ENCODE data around the gene IQGAP3. TPM values are rescaled to one million over a fixed set of nuclear protein-coding genes. Genes with fewer than 3 reads are reported as not detected.

IQGAP3 gene
- total RNA-seq, 1 experiment from 2014 or later = 40.5 TPM

DNA sequence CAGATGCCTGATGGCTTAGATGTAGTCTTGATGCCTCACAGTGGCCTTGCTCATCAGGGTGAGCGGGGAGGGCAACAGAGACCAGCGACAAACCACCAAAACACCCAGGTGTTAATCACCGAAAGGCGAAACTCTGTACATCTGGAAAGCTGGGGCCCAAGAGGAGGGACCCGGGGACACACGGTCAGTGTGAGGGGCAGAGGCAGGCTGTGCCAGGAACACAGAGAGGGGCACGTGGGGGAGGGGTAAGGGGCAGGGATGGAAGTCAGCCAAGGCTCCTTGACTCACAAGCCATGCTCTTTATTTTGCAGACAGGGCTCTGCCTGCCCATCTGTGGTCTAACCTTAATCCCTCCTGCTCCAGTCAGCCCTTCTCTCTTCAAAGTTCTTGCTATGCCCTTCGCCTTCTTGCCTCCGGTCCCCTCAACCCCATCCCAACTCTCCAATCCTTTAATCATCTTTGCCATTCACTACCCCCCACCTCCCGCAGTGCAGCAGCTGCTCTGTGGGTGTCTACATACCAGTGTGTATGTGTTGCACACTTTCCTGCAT is 76.1 kb downstream of the IQGAP3 start:
- DNase-seq (ENCODE audit: low read depth) = peak; percentile 21

DNA sequence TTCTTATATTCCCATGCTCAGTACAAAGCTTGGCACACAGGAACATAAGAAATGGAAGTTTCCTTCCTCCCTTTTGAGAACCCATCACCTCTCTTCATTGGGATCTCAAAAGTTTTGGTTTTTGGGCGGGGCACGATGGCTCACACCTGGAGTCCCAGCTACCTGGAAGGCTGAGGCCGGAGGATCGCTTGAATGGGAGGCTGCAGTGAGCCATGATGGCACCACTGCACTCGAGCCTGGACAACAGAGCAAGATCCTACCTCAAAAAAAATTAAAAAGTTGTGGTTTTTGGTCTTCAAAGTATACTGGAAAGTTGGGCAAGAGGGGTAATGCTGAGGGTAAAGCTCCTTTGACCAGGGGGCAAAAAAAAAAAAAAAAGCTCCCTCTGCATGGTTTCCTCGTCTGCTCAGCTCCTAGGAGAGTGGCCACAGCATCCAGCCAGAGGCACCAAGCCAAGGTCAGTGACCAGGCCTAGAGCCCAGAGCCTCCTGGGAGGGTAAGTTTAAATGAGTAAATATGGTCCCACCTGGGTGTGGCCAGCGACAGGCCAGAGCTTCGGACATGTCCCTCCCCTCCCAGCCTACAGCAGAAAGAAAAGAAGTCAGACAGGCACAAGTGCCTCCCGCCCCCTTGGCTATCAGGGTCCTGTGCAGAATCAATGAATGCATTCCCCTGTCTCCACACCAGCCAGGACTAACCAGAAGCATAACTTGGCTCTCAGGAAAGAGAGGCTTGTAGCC is 76.8 kb downstream of the IQGAP3 start:
- DNase-seq (ENCODE audit: low read depth) = no peak

DNA sequence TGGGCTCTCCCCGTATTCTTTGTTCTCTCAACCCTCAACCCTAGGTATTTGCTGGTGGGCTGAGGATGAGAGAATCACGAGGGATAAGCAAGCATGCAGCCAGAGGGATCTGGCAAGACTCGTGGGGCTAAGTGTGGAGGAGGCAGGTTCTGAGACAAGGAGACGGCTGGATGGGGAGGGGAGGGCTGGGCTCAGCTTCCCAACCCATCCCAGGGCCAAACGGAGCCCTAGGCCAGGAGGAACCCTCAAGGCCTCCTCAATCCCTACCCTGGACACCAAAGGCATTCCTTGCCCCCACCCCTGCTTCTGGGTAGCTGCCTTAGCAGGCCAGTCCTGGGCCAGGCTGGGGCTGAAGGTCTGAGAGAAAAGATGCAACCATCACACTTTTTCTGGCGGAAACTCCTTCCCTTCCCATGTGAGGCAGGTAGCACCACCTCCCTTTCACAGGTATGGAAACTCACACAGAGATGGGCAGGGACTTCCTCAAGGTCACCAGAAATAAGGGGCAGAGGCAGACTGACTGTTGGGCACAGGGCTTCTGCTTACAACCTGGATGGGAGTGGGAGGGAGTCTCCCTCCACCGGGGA is 78.0 kb downstream of the IQGAP3 start:
- DNase-seq (ENCODE audit: low read depth) = no peak

DNA sequence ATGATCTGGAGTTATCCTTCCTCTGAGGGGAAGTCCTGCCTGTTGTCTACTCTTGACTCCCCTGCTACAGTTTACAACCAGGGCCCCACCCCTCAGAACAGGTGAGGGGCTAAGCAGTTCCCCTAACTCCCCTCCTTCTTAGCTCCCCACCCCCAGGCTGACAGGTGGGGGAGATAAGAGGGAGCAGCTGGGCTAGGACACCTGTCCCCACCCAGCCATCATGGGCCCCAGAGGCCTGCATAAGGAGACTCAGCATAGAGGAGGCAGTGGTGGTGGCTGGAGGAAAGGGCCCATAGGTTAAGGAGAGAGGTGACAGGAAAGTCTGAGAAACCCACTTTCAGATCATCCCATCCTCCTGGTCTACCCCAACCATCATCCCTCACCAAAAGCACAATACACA is 78.6 kb downstream of the IQGAP3 start:
- DNase-seq (ENCODE audit: low read depth) = no peak

DNA sequence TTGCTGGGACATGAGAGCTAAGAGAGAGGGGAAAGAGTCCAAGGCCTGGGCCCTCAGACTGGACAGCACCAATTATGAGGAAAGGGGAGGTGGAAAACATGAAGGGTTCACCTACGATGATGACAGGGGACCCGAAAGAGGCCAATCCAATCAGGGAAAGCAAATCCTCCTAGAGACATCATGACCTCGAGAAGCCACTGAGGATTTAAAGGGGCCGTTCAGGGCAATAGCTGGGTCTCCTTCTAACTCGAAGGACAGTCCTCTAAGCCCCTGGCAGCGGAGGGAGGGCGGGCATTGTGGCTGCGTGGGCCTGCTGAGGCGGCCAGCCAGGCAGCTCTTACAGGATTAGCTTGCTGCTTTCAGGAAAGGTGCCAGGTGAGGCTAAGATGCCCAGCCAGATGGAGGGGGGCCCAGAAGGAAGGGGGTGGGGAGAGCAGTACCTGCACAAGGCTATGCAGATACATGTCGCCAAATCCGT is 79.2 kb downstream of the IQGAP3 start:
- no peak for DNase-seq (ENCODE audit: low read depth)

DNA sequence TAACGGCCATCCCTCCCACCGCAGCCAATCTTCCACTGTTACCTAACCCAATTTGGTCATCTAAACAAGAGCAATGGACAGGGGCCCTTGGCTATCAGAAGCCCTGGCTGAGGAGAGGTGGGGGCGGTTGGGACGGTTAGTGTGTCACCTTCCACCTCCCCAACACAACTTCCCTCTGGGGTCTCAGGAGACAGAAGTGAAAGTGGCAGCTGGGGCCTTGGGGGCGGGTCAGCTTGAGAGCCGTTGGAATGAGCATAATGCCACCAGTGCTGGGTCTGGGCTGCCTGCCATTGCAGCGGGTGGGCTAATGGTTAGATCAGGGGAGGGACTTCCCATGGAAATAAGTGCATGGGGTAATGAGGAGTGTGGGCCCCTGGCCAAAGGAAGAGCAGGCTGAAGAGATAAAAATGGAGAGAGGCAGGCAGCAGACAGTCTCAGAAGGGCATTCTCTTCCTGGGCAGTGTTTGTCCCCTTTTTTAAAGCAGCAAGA is 79.7 kb downstream of the IQGAP3 start:
- no peak for DNase-seq (ENCODE audit: low read depth)

DNA sequence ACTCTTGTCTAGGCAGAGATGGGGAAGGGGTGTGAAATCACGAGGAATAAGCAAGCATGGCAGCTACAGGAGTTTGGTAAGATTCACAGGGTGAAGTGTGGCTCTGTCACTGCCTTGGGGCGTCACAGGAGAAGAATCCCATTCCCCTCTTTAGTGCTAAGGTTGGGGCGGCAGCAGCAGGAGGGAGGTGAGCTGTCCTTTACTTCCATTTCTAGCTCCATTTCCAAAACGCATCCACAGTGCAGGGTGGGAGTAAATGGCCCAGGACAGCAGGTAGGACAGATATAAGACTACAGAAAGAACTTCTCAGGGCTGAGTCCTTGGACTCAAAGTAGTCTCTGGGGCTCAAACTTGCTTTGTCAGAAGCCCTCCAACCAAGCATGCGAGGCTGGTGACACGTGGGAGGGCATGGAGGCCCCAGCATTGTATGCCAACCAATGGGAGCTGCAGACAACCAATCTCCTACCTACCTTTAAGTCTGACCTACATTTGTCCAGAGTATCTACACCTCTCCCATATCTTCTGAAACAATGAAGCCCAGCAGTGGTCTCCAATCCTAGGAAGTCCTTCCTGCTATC is 80.3 kb downstream of the IQGAP3 start:
- no peak for DNase-seq (ENCODE audit: low read depth)

DNA sequence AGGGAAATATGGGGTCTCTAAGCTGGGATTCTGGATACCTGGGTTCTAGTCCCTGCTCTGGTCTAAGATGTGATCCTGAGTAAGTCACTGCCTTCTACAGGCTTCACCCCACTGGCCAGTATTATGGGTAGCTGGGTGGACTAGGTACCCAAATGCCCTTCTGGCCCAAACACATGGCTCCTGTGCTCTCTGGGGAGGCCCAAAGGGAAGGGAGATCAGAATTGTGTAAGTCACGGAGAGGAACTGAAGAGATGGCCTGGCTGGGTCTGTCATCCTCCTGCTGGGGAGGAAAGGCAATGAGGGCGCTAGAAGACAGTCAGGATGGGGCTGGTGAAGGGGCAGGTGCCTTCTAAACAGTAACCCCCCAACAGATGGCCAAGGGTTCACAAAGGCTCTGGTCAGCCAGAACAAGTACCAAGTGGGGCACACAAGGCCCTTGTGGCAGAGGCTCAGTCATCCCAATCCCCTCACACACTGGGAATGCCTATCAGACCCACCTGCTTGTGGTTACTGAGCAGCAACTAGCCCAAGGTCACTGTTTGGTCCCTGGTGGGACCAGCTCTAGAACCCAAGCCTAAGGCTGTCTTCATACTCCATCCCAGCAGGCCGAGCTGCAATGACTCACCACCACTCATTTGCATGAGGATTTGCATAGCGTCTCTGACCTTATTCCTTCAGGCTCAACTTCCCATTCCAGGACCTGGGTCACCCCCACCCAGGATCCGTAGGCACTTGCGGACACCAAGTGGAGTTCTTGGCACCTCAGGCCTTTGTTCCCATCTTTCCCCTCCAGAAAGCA is 81.0 kb downstream of the IQGAP3 start:
- peak; percentile 19 for DNase-seq (ENCODE audit: low read depth)

DNA sequence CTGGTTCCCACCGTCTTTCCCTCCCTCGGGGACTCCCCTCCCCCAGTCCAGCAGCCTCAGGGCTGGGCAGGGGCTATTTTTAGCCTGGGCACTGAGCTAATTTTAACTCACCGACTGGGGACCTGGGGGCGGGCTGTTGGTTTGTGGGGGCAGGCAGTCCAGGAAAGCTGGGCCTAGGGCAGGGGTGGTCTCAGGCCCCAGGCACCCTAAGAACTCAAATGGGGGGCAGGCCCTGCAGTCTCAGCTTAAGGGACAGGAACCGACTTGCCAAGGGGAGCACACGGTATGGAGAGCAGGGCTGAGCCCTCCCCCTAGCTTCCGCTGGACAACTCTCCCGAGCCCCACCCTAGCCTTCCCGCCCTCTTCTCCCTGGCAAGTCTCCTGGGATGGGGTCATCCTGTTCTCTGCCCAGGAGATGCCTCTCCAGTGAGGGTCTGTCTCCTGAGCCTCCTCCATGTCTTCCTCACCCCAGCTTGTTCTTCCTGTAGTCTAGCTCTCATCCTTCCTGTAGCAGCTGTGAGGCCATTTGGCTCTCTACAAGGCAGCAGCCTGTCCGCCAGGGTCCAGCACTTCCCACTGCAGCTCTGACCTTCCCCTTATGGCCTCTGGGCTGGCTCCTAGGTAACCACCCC is 81.8 kb downstream of the IQGAP3 start:
- DNase-seq (ENCODE audit: low read depth) = no peak

DNA sequence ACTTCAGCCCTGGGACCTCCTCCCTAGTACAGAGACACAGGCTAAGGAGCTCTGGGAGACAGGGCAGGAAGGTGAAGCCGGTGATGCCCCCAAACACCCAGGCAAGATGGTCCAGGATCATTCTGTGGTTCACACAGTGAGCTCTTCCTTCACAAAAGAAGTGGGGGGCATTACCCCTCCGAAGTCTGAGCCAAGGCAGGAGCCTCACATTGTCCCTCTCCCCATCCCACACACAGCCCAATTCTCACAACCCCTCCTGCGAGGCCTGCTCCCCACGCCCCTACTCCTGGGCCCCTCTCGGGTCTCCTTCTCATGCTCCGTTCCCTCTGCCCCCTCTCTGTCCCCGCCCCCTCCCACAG is 82.5 kb downstream of the IQGAP3 start:
- no peak for DNase-seq (ENCODE audit: low read depth)

DNA sequence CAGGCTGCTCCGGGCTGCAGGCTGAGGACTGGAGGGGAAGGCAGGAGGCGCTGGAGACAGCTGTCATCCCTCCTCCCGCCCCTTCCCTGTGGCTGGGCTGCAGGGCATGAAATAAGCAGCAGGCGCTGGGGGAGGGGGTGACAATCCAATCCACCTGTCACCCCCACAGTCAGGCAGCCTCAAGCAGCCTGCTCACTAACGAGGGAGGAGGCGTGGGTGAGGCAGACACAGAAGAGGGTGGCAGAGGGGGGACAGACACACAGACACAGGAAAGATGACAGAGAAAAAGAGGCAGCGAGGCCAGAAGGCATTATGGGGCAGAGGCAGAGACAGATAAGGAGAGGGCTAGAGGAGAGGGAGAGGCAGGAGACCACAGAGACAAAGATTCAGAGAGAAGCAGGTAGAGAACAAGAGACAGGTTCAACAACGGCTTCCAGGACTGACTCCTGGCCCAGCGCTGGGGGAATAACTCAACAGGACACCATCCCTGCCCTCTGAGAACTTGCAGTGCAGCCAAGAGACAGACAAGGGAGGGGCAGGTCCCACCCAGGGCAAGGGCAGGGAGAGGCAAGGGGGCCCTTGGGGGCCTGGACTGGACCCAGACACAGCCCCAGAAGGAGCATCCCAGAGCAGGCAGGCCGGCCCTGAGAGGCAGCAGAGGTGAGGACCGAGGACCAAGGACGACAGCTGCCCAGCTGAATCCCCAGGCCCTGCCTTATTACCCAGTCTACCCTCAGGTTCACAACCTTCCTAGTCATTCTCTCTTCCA is 83.0 kb downstream of the IQGAP3 start:
- DNase-seq (ENCODE audit: low read depth) = no peak

DNA sequence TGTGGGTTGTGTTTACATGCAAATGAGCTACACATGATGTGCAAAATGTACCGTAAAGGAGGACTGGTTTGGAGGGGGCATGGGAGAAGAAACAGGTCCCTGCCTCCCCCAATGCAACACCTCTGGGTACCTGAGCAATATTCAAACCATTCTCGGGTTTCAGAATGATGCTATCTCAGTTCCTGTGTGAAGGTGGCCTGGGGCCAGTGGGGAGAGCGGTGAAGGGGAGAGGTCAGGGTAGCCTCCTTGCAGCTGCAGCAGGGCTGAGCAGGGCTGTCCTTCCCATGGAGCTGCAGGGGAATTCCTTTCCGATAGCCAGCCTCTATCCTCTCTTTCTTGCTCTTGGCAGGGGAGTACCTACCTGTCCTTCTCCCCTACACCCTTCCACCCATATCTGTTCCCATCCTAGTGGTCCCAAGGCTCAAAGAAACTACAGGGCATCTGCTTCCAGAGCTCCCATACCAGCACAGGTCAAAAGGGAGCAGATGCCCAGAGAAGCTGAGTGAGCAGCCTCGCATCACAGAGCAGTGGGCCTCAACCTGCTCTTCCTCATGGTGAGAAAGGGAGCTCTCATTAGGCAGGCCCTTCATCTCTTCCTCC is 83.7 kb downstream of the IQGAP3 start:
- DNase-seq (ENCODE audit: low read depth) = no peak

DNA sequence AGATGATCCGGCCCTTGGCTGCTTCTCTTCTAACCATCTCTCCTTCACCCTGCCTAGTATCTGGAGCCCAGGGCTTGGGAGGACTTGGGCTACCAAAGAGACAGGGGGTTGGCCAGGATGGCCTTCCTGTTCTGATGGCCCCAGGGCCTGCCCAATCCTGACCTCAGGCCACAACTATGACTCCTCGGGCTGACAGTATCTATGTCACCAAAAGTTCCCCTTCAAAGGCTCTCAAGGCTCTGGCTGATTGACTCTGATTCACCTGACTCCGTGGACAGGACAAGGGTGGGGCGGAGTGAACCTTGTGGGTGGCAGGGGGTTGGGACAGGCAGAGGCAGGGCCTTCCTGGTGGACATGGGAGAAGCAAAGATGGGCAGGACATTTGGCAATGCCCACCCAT is 84.5 kb downstream of the IQGAP3 start:
- peak; percentile 38 for DNase-seq (ENCODE audit: low read depth)

DNA sequence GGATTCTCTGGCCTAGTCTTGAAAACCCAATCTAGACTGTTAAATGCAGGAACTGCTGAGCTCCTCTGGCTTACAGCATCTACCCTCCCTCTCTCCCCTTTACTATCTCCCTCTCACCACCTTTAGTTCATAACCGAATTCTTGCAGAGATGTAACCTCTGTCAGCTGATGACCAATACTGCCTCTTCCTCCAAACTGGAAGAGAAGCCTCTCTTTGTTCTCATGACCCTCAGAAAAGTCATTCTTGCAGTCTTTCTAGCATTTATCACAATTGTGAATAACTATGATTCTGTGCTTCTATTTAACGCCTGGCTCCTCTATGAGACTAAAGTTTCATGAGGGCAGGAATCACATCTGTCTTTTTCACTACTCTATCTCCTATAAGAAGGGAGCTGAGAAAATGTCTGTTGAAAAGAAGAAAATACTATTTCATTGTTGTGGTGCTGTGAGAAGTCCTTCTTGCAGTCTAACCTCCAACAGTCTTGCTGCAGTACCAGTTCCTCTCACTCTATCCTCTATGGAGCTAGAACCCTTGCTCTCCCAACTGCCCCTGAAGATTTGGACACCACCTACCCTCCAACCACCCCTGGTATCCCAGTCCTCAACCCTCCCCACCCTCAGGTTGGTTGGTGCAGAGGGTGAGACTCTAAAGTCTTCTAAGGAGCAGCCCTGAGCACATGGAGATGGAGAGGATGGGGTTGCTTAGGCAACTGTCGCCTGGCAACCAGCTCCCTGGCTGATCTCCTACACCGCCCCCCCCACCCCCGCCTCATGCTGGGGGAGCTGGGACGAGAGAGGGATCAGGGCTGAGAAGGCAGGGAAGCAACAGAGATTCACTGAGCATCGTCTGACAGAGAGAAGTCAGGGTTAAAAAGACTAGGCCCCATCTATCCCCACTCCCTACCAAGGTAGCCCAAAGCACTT is 85.7 kb downstream of the IQGAP3 start:
- no peak for DNase-seq (ENCODE audit: low read depth)

DNA sequence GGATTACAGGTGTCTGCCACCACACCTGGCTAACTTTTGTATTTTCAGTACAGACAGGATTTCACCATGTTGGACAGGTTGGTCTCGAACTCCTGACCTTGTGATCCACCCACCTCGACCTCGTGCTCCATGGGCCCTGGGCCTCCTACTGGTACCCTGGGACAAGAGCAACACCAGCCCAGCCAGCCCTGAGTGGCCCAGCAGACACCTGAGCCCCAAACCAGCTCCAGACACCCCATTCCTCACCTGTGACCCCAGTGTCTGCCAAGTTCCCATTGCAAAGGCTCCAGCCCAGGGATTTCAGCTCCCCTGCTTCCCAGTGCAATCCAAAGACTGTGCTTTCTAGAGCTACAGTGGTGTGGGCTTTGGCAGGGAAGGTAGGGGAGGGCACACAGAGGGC is 86.4 kb downstream of the IQGAP3 start:
- no peak for DNase-seq (ENCODE audit: low read depth)

DNA sequence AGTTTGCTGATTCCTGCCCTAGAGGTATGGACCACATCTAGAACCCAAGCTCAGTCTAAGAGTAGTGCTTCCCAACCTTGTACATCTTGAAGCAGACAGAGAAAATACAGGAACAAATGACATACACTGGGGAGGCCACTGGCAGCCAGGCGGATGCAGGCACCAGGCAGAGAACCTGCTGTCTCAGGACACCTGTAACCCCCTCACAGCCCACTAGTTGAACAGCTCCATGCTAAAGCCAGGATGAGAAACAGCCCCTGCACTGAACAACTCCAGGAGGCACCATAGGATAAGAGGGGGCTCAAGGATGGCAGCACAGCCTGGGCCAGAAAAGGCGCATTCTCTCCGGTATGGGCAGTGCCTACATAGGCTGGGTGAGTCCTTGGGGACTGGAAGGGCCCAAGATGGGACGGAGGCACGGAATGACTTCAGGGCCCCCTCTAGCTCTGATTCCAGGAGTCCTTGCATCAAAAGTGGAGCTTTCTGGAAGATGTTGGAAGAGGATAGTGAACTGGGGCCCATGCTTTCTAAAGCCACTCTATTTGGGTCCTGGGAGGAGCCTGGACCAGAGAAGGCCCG is 87.8 kb downstream of the IQGAP3 start:
- no peak for DNase-seq (ENCODE audit: low read depth)

DNA sequence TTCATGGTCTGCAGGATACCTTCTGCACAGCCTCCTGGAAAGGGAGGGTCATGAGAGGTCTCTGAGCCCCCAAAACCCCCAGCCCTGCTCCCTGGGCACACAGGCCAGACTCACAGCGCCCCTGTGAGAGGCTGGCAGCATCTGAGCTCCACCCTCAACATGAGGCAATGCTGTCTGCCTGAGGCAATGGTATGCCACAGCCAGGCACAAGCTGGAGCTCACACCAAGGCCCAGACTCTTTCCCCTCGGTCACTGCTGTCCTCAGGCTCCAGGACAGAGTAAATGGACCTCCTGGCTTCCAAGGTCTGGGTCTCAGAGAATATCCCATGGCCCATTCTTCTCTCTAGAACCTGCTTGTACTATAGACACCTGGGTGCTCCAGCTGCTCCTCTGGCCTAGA is 89.0 kb downstream of the IQGAP3 start:
- no peak for DNase-seq (ENCODE audit: low read depth)

DNA sequence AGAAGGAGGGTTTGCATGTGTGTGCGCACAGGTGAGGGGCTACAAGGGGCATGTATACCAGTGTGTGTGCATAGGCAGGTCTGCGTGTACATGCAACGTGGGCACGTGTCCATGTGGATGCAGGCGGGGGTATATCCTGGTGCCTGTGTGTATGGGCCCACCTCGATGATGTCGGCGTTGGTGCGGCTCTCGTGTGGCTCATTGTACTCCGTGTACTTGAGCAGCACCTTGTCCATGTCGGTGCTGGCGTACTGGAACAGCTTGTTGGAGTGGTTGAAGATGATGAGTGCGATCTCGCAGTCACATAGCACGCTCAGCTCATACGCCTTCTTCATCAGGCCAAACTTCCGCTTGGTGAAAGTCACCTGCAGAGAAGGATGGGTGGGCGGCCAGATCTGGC is 90.1 kb downstream of the IQGAP3 start:
- no peak for DNase-seq (ENCODE audit: low read depth)

DNA sequence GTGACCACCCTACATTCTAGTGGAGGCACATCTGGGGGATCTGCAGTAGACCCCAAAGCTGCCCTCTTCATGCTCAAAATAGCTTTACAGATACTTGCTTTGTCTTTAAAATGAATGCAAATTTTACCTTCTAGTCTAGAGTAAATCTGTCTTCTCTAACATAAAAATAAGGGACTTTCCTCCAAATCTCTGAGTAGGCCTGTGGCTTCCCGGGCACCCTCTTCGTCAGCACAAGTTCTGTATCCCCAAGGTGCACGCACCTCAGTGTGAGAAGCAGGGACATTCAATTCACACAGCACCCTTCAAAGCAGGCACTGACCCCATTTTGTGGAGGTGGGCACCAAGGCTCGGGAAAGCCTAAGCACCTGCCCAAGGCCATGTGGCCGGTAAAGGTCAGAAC is 90.8 kb downstream of the IQGAP3 start:
- no peak for DNase-seq (ENCODE audit: low read depth)
